Uterus (tissue), 4 donors: Measurements from ENCODE around the gene STRBP. TPM values are rescaled to one million over a fixed set of nuclear protein-coding genes. Genes with fewer than 3 reads are reported as not detected.

Source experiments
- DNase-seq, 2 donors: peaks; one replicate each; pipeline ENCODE4 v3.0.0-alpha.2; 2019 to 2020
- H3K27ac ChIP-seq, 2 donors: fragments of 200-600 bp; sonication (generic); 1 replicate in 1 of 2; 2 replicates in 1 of 2; pipeline ENCODE4 v1.5.1; 2016 to 2018
- H3K27me3 ChIP-seq, 2 donors: fragments of 200-600 bp; sonication (generic); one replicate each; pipeline ENCODE4 v1.5.1; 2018 to 2019; ENCODE audit warnings: control low read depth in 1 of 2
- H3K36me3 ChIP-seq, 2 donors: fragments of 200-600 bp; sonication (generic); one replicate each; pipeline ENCODE4 v1.5.1; 2019; ENCODE audit warnings: control low read depth in 1 of 2
- H3K4me1 ChIP-seq, 2 donors: fragments of 200-600 bp; sonication (generic); one replicate each; pipeline ENCODE4 v1.5.1; 2018 to 2019; ENCODE audit warnings: control low read depth in 1 of 2
- H3K4me3 ChIP-seq, 2 donors: fragments of 200-600 bp; sonication (generic); 1 replicate in 1 of 2; 2 replicates in 1 of 2; pipeline ENCODE4 v1.5.1; 2018 to 2019; ENCODE audit warnings: mild to moderate bottlenecking in 1 of 2
- H3K9me3 ChIP-seq, 2 donors: fragments of 200-600 bp; sonication (generic); one replicate each; pipeline ENCODE4 v1.5.1; 2019; ENCODE audit warnings: control low read depth in 1 of 2
- POLR2A ChIP-seq, 2 donors: fragments of 450-650 bp; IDR thresholded peaks; one replicate each; pipeline ENCODE4 v1.6.1; 2016; ENCODE audit warnings: antibody characterized with exemption in 2 of 2, mild to moderate bottlenecking in 1 of 2, moderate library complexity in 1 of 2
- intact Hi-C: fragments of 100-400 bp; cut with DNase I; formaldehyde crosslinking; loops from one replicate; pipeline ENCODE4 v1.15.1; 2023; ENCODE audit warnings: low total_unique reads
- total RNA-seq, 4 donors: library from RNA; depleted of rRNA in 3 of 4; stranded (reverse); fragments of >200 nt in 3 of 4; gene quantifications; one replicate each; pipeline versions ENCODE4 v1.1.0 to v1.2.4, GENCODE V29; 2014 to 2023
- TF ChIP-seq, protein P1 (sequence below), 4 experiments: fragments of 200-600 bp in 2 of 4; fragments of 450-650 bp in 2 of 4; sonication (generic) in 2 of 4; IDR thresholded peaks; one replicate each; pipeline ENCODE4 v1.5.1; 2016 to 2019; ENCODE audit warnings: antibody characterized with exemption in 4 of 4, mild to moderate bottlenecking in 2 of 4, moderate library complexity in 1 of 4
- donor health status: DM: yes; HTN: yes; CAD: no.

STRBP gene
- total RNA-seq, 4 donors from 2014 or later: 3.3 to 28.2 (median 16.3) TPM

DNA sequence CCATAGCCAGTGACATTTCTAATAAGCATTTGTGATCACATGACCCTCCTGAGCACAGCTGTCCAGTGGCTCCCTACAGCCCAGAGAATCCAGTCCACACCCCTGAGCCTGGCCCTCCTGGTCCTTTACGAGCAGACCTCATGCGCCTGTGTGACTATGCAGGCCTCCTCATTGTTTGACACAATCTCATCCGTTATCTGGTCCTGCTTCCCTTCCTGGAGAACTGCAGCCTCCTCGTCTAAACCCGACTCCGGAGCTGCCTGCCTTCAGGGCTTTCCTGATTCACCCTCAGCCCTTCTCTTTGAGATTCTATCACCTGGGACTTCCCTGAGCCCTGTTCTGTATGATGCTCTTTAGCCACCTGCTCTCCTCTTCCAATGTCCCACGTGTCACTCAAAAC, 155.2 kb downstream of the STRBP start:
- DNase-seq: no peak
- Histone ChIP-seq H3K4me3 (no peak overlapping the region), H3K4me1 (no peaks in the 10 kb centered on the region), H3K36me3 (no peaks in the 10 kb centered on the region), H3K9me3 (no peaks in the 10 kb centered on the region), H3K27me3 (no peaks in the 10 kb centered on the region), H3K27ac (no peak overlapping the region)
- no peak for TF ChIP-seq POLR2A (IDR thresholded peaks at IDR 0.05)
- TF ChIP-seq, protein P1, sequence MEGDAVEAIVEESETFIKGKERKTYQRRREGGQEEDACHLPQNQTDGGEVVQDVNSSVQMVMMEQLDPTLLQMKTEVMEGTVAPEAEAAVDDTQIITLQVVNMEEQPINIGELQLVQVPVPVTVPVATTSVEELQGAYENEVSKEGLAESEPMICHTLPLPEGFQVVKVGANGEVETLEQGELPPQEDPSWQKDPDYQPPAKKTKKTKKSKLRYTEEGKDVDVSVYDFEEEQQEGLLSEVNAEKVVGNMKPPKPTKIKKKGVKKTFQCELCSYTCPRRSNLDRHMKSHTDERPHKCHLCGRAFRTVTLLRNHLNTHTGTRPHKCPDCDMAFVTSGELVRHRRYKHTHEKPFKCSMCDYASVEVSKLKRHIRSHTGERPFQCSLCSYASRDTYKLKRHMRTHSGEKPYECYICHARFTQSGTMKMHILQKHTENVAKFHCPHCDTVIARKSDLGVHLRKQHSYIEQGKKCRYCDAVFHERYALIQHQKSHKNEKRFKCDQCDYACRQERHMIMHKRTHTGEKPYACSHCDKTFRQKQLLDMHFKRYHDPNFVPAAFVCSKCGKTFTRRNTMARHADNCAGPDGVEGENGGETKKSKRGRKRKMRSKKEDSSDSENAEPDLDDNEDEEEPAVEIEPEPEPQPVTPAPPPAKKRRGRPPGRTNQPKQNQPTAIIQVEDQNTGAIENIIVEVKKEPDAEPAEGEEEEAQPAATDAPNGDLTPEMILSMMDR (IDR thresholded peaks at IDR 0.05): no peak
- intact Hi-C loops: no loop called here

DNA sequence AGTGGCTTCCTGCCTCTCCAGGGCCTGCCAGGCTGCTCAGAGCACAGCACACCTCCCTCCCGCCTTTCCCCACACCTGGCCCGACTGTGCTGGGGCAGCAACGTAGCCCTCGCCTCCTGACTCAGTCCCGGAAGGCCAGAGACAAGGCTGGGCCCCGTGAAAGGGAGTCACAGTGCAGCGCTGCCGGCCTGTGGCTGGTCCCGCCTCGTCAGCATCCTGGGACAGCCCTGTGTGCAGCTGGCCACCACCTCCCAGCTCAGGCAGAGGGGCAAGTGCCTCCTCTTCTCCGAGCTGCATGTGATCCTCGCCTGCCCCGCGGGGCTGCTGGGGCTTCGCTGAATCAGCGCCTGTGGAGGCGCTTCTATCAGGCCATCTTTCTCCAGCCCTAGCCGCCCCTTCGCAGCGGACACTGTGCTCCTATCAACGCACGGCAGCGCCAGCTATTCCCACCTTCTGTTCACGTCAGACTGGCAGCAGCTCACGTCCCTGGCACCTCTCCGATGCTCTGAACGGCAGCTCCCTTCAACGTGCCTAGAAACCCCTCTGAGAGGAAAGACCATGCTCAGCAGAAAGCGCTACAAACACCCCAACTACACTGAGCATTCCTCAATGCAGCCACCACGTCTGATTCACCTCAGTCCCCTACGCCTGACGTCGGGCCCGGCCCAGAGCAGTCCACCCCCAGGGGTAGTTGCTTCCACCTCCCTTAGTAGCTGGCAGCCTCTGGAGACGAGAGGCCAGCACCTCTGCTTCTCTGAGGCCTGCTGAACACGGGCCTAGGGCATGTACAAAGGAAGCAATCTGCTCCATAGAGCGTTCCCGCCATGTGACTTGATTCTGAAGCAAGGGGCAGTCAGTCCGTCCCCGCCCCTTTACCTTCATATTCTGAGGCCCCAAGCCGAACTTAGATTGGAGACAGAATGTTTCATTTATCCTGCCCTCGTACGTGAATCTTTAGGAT, 156.1 kb downstream of the STRBP start:
- no peaks in the 10 kb centered on the region for H3K9me3 ChIP-seq
- H3K4me1 ChIP-seq: no peaks in the 10 kb centered on the region
- TF ChIP-seq, protein P1 (IDR thresholded peaks at IDR 0.05): no peak
- TF ChIP-seq POLR2A (IDR thresholded peaks at IDR 0.05): no peak
- no peaks in the 10 kb centered on the region for H3K36me3 ChIP-seq
- H3K27ac ChIP-seq: no peak overlapping the region
- H3K27me3 ChIP-seq: no peaks in the 10 kb centered on the region
- no peak for DNase-seq
- intact Hi-C loops: no loop called here
- no peak overlapping the region for H3K4me3 ChIP-seq

DNA sequence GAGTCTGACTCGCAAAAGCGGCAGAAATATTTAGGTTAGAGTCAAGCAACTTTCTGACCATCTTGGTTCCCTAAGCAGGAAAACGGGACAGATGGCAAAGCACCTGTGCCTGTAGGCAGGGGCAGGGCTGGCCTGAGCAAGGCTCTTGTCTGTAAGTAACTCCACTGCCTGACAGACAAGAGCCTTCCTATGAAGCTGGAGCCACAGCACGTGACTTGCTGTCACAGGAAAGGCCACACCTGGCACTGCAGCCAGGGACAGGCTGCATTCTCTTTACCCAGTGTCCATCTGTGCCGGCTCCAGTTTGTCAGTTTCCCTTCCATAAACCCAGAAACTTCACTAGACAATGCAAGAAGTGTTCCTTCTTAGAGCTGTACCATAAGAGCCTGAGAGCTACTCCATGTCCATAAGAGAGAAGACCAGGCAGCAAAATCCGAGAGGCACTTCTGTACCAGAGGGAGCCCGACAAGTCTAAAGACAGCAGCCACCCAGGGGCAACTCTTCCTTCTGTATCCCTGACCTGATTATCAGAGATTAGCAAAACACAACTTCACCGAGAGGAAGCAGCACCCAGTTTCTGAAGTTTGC, 156.9 kb downstream of the STRBP start:
- Histone ChIP-seq H3K27me3 (no peaks in the 10 kb centered on the region), H3K27ac (no peak overlapping the region), H3K9me3 (no peaks in the 10 kb centered on the region), H3K4me1 (no peaks in the 10 kb centered on the region), H3K36me3 (no peaks in the 10 kb centered on the region), H3K4me3 (no peak overlapping the region)
- intact Hi-C loops: no loop called here
- TF ChIP-seq POLR2A (IDR thresholded peaks at IDR 0.05): no peak
- TF ChIP-seq, protein P1 (IDR thresholded peaks at IDR 0.05): no peak
- no peak for DNase-seq

DNA sequence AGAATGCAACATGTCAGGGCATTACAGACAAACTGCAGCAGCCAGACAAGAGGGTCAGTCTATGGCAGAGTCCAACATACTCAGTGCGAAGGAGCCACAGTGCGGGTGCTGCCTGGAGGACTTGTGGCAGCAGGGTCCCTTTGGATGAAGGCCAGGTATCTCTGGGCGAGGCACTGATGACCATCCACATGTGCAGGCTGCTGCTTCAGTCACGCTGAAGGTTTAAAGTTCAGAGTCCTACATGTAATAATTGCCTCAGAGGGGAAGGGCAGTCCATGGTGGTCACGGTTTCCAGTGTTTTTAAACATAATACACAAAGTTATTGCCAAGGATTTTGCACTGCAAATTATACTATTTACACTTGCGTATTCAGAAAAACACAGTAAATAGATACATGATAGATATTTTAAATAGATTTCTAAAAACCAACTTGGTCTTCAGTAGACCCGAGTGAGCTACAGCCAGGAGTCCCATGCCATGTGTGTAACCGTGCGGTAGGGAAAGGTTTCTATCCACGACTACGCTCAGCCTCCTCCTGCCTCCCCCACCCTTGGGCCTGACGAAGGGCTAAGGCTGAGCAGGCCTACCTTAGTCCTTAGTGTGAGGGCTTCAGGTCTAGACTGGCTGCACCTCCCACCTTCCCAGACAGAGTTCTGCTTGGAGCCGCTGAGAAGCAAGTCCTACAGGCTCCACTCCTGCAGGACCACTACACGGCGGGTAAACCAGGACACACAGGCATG, 158.7 kb downstream of the STRBP start:
- intact Hi-C loops: no loop called here
- H3K27ac ChIP-seq: no peak overlapping the region
- no peaks in the 10 kb centered on the region for H3K36me3 ChIP-seq
- H3K27me3 ChIP-seq: no peaks in the 10 kb centered on the region
- no peaks in the 10 kb centered on the region for H3K9me3 ChIP-seq
- TF ChIP-seq POLR2A (IDR thresholded peaks at IDR 0.05): no peak
- TF ChIP-seq, protein P1 (IDR thresholded peaks at IDR 0.05): no peak
- no peak overlapping the region for H3K4me3 ChIP-seq
- DNase-seq: no peak
- no peaks in the 10 kb centered on the region for H3K4me1 ChIP-seq
